Testis (tissue), 3 donors: ENCODE results near the gene PAK1. TPM values are rescaled to one million over a fixed set of nuclear protein-coding genes. Genes with fewer than 3 reads are reported as not detected.

Experiments
- DNase-seq: peaks from one replicate; pipeline ENCODE4 v3.0.0-alpha.2; 2019
- H3K27ac ChIP-seq, 2 donors: fragments of 200-600 bp; sonication (generic); one replicate each; pipeline ENCODE4 v1.5.1; 2019
- H3K27me3 ChIP-seq: fragments of 200-600 bp; sonication (generic); one replicate; pipeline ENCODE4 v1.5.1; 2019
- H3K36me3 ChIP-seq: fragments of 200-600 bp; sonication (generic); one replicate; pipeline ENCODE4 v1.5.1; 2017; ENCODE audit warnings: low read depth; ENCODE audit errors: missing control alignments
- H3K4me1 ChIP-seq: fragments of 200-600 bp; sonication (generic); one replicate; pipeline ENCODE4 v1.5.1; 2019
- H3K4me3 ChIP-seq, 2 donors: fragments of 200-600 bp; sonication (generic); one replicate each; pipeline ENCODE4 v1.5.1; 2017 to 2019
- H3K9me3 ChIP-seq: fragments of 200-600 bp; sonication (generic); one replicate; pipeline ENCODE4 v1.5.1; 2017
- CTCF ChIP-seq, 3 experiments: fragments of 450-650 bp in 2 of 3; fragments of 200-600 bp in 1 of 3; sonication (generic) in 1 of 3; IDR thresholded peaks; one replicate each; pipeline ENCODE4 v1.5.1; 2016 to 2019; ENCODE audit warnings: antibody characterized with exemption in 3 of 3, mild to moderate bottlenecking in 2 of 3, moderate library complexity in 1 of 3
- POLR2A ChIP-seq: fragments of 450-650 bp; IDR thresholded peaks from one replicate; pipeline ENCODE4 v1.6.1; 2017; ENCODE audit warnings: antibody characterized with exemption, mild to moderate bottlenecking, moderate library complexity
- WGBS, 2 donors: methylation state at CpG; one replicate each; pipeline ENCODE4 v1.1.5; 2018; 5-methylcytosine and 5-hydroxymethylcytosine counted together
- intact Hi-C: fragments of 100-400 bp; cut with DNase I; formaldehyde crosslinking; loops from one replicate; pipeline ENCODE4 v1.15.1; 2023; ENCODE audit warnings: low total_unique reads
- polyA plus RNA-seq: library from polyadenylated mRNA; stranded (reverse); fragments of 350-450 nt; fragmentation: Illumina TruSeq; extraction: RNeasy Lipid Tissue Mini Kit (QIAGEN cat#74804); gene quantifications from one replicate; pipeline ENCODE4 v1.2.3, GENCODE V29; 2014; ENCODE audit warnings: low read depth, low replicate concordance; ENCODE audit not compliant: insufficient read depth
- total RNA-seq, 2 donors: library from RNA; depleted of rRNA; stranded (reverse); fragments of >200 nt; gene quantifications; one replicate each; pipeline ENCODE4 v1.2.3, GENCODE V29; 2016

PAK1 gene
- total and polyA plus RNA-seq, 3 donors from 2014 or later: 60.1 to 80.9 (median 63.2) TPM

DNA sequence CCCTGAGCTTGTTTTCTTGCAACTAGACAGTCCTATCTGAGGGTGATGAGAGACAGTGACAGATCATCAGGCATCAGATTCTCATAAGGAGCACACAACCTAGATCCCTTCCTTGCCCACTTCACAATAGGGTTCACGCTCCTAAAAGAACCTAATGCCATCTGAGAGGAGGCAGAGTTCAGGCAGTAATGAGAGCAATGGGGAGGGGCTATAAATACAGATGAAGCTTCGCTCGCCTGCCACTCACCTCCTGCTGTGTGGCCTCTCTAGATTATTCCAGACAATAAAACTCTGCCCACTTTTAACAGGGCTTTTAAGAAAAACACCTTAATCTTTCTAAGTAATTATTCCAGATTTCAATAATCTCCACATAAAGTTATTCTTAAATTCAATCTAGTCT lies 43.9 kb upstream of the PAK1 start:
- WGBS, 2 donors: 94 to 96% methylated on average over 3 of the region's 3 CpGs
- H3K4me1 ChIP-seq: no peaks in the 10 kb centered on the region
- H3K36me3 ChIP-seq: no peaks in the 10 kb centered on the region
- DNase-seq: no peak
- intact Hi-C loops: no loop called here
- no peak overlapping the region for H3K4me3 ChIP-seq
- no peak overlapping the region for H3K27ac ChIP-seq
- TF ChIP-seq CTCF (IDR thresholded peaks at IDR 0.05) (no peak), POLR2A (no peak)
- no peaks in the 10 kb centered on the region for H3K27me3 ChIP-seq
- H3K9me3 ChIP-seq: no peaks in the 10 kb centered on the region

DNA sequence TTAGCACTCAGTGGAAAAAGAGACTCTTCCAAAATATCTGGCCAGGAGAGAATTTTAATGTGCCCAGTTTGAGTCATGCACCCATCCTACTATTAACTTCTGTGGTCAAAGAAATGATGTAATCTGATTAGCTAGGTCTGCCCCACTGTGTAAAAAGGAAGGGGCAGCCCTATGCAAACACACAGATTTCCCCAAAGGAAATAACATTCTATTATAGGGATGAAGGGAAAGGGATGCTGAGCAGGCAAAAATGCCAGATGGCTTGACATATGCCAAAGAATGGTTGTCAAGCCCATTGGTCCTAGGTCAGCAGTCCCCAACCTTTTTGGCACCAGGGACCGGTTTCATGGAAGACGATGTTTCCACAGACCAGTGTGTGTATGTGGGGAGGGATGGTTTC lies 43.3 kb upstream of the PAK1 start:
- TF ChIP-seq CTCF (IDR thresholded peaks at IDR 0.05) (no peak), POLR2A (no peak)
- H3K4me1 ChIP-seq: no peaks in the 10 kb centered on the region
- WGBS, 2 donors: 83 to 95% methylated on average over 2 of the region's 2 CpGs
- H3K4me3 ChIP-seq: no peak overlapping the region
- intact Hi-C loops: no loop called here
- DNase-seq: no peak
- H3K36me3 ChIP-seq: no peaks in the 10 kb centered on the region
- no peaks in the 10 kb centered on the region for H3K27me3 ChIP-seq
- H3K27ac ChIP-seq: no peak overlapping the region
- no peaks in the 10 kb centered on the region for H3K9me3 ChIP-seq

- no peak overlapping the region for H3K27ac ChIP-seq
- no peak overlapping the region for H3K4me3 ChIP-seq
- no peaks in the 10 kb centered on the region for H3K9me3 ChIP-seq
- 89 to 90% methylated on average over 3 of the region's 3 CpGs for WGBS, 2 donors
- H3K27me3 ChIP-seq: no peaks in the 10 kb centered on the region
- H3K36me3 ChIP-seq: no peaks in the 10 kb centered on the region
- intact Hi-C loops: no loop called here
- TF ChIP-seq CTCF (IDR thresholded peaks at IDR 0.05) (no peak), POLR2A (no peak)
- no peak for DNase-seq
- no peaks in the 10 kb centered on the region for H3K4me1 ChIP-seq
These were observed 41.6 kb upstream of the PAK1 start for GRCh38 chr11:77515483-77515882.

DNA sequence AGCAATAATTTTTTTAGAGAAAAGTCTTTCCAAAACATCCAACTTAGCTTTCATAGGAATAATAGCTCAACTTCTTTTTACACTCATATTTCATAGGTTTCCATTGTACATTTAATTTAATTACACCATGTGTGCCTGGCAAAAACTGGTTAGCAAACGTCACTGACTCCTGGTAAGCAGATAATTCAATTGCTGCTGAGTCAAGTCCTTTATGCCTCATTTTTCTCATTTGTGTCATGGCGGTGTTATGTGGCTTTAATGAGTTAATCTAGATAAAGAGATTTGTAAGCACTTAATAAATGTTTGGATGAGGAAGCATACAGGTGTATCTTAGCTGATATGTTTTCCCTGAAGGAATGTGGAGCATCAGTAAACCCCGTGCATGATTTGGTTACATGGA lies 41.2 kb upstream of the PAK1 start:
- intact Hi-C loops: no loop called here
- Histone ChIP-seq H3K36me3 (no peaks in the 10 kb centered on the region), H3K27me3 (no peaks in the 10 kb centered on the region), H3K4me3 (no peak overlapping the region), H3K9me3 (no peaks in the 10 kb centered on the region), H3K4me1 (no peaks in the 10 kb centered on the region), H3K27ac (no peak overlapping the region)
- DNase-seq: no peak
- TF ChIP-seq CTCF (IDR thresholded peaks at IDR 0.05): no peak
- TF ChIP-seq POLR2A: no peak
- 88% methylated on average over 3 of the region's 3 CpGs for WGBS, 2 donors

- no peaks in the 10 kb centered on the region for H3K36me3 ChIP-seq
- 75 to 83% methylated on average over 2 of the region's 2 CpGs for WGBS, 2 donors
These were observed 38.2 kb upstream of the PAK1 start for GRCh38 chr11:77512092-77512491.

More at GRCh38 chr11:77512092-77512491, 38.2 kb upstream of the PAK1 start:
- Histone ChIP-seq H3K27ac (no peak overlapping the region), H3K9me3 (no peaks in the 10 kb centered on the region), H3K4me1 (no peaks in the 10 kb centered on the region), H3K4me3 (no peak overlapping the region), H3K27me3 (no peaks in the 10 kb centered on the region)
- no peak for TF ChIP-seq CTCF (IDR thresholded peaks at IDR 0.05)
- no peak for TF ChIP-seq POLR2A
- intact Hi-C loops: no loop called here
- no peak for DNase-seq
